GM18861 (cell line): ENCODE results near the gene ALG3.

Source experiments
- ATAC-seq: cut with Tn5 transposase; IDR thresholded peaks from one replicate; pipeline ENCODE4 v1.9.1; 2021; ENCODE audit not compliant: unreplicated experiment

ALG3 gene

DNA sequence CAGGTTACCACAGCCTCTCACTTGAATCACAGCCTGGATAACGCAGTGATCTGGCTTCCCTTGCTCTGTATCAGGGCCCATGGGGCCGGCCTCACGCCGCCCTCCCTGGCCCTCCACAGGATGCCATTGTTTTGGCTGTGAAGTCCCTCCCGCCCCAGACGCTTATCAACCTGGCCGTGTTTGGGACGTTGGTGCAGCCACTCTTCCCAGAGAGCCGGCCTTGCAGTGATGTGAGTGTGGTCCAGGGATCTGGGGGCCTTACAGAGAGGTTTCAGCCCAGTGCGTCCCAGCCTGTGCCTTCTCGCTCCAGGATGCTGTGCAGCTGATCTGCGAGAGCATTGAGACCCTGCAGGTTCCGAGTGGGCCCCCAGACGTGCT, 12.7 kb downstream of the ALG3 start:
- ATAC-seq, result no peak

DNA sequence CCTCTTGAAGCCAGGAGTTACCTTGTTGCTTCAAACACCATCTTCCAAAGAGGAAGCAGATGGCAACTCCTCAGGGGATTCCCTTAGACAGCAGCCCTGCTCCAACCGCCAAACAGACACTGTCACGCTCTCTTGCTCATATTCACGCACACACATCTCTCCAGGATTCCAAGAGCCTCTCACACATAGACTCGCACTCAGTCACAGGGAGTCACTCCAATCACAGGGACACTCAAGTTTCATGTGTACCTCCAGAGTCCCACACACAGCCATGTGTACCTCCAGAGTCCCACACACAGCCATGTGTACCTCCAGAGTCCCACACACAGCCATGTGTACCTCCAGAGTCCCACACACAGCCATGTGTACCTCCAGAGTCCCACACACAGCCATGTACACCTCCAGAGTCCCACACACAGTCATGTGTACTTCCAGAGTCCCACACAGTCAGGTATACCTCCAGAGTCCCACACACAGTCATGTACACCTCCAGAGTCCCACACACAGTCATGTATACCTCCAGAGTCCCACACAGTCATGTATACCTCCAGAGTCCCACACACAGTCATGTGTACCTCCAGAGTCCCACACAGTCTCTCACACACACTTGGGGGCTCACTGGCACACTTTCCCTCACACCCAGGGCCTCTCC, 13.3 kb downstream of the ALG3 start:
- ATAC-seq, result no peak

DNA sequence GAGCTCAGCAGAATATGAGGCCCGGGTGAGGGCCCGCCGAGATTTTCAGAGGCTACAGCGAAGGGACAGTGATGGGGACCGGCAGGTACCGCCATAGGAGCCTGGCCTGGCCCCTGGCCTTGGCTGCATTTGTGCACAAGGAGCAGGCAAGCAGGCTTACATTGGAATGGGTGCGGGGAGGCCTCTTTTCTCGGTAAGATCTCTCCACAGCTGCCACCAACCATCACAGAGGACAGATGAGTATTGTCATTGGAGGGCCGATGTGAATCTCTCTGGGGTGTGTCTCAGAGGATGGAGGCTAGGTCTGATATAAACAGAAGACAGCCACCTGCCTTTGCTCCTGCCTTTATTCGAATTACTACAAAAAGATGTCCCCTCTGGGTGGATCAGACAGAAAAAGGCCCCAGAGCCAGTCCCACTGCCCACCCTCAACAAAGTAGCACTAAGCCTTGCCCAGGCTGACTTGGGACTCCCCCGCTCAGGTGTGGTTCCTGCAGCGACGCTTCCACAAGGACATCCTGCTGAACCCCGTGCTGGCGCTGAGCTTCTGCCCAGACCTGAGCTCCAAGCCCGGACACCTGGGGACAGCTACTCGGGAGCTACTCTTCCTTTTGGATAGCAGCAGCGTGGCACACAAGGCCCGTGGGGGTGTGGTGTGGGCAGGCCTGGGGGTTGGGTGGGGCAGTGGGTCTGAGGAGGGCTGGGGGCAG, 13.9 kb downstream of the ALG3 start:
- no peak for ATAC-seq

DNA sequence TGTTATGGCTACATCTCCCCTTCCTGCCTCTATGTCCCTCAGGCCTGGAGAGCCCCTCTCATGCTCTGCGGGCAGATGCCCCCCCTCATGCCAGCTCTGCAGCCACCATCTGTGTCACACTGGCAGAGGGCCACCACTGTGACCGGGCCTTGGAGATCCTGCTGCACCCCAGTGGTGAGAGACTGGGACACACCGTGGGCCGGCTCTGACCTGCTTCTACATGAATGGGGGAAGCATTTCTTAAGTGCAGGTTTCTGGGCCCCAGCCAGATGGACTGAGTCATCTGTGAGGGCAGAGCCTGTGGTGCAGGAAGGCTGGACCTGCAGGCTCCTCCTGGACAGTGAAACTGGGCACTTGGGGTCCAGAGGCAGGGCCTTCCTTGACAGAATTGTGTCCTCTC, 14.5 kb downstream of the ALG3 start:
- ATAC-seq, result no peak

DNA sequence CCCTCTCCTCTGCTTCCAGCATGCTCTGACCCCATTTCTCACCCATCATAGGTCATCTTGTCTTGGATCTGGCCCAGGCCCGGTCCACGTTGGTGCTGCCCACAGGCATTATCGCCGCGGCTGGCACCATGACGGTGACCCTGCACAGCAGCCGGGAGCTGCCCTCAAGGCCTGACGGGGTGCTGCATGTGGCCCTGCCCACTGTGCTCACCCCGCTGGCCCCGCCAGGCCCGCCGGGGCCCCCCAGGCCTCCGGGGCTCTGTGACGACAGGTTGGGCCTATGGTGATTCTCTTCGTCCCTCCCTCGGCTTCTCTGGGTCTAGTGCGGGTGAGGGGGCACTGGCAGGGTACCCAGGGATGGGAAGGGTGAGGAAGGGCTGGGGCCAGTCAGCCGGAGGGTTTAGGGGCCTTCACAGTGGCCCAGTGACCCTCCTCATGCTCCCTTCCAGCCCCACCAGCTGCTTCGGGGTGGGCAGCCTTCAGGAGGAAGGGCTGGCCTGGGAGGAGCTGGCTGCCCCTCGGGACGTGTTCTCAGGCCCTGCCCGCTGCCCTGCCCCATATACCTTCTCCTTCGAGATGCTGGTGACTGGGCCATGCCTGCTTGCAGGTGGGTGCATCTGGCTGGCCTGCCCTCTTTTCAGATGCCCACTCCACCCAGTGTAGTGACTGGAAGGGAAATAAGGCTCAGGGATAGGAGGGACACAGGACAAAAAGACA, 15.5 kb downstream of the ALG3 start:
- ATAC-seq, result no peak

DNA sequence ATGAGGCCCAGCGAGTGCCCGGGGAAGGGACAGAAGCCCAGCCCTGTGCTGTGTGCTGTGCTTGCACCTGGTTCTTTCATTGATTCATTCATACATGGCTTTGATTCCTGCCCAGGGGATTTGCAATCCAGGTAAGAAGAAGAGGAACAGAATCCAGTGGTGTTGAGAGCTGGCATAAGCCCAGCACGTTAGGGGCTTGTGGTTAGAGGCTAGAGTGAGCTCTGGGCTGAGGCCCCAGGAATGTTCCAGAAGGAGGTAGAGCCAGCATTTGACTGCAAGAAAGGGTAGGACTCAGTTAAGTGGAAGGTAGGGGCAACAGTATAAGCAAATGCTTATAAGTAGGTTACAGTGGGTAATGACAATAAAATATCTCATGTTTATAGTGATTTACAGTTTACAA, 17.1 kb downstream of the ALG3 start:
- no peak for ATAC-seq

DNA sequence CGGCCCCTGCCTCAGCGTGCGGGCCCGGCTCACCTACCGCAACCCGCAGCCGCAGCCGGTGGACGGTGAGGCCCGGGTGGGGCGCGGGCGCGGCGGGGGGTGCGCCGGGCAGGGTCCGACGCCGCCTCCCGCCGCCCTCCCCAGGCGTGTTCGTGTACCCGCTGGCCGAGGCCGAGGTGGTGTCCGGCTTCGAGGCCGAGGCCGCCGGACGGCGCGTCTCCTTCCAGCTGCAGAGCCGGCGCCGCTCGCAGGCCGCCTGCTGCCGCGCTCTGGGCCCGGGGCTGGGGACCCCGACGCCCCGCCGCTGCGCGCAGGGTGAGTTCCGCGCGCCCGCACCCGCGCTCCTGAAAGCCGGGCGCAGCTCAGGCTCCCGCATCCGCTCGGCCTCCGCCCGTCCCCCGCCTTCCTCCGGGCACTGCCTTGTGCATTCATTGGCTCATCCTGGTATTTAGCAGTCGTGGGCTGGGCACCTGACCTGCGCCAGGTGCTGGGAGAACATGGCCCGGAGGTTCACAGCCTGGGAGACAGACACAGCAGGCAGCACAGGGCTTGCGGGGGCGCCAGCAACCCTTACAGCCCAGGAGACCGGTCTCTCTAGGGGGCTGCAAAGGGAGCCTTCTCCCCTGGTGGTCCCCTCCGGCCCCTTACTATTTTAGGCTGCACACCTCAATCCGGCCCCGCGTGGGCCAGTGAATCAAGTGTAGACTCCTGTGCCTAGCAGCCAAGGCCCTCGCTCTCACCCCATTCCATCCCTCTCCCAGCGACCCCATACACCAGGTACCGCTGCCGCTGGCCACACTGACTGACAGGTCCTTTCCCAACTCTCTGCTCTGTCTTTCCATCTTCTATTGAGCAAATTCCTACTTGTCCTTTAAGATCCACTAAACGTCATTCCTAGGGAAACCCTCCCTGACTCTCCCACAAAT, 17.9 kb downstream of the ALG3 start:
- no peak for ATAC-seq

DNA sequence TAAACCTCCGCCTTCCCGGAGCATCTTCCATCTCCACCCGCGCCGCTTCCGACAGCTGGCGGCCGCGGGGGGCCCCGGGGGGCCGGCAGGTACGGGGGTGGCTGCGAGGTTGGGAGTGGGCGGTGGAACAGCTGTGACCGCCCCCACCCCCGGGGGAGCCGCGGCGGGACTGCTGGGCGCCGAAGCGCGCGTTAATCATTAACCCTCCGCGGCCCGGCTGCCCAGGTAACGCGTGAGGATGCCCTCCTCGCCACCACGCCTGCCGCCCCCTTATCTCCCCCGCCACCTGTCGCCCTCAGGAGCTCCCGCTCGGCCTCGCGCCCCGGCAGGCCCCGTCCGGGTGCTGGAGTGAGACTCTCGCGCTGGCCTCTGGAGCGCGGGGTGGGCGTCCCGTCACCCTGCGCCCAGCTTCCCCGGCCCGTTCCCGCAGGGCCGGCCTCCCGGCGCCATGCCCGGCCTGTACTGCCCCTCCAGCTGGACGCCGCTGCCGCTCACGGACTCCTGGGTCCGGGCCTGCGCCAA, 18.6 kb downstream of the ALG3 start:
- ATAC-seq, result no peak

DNA sequence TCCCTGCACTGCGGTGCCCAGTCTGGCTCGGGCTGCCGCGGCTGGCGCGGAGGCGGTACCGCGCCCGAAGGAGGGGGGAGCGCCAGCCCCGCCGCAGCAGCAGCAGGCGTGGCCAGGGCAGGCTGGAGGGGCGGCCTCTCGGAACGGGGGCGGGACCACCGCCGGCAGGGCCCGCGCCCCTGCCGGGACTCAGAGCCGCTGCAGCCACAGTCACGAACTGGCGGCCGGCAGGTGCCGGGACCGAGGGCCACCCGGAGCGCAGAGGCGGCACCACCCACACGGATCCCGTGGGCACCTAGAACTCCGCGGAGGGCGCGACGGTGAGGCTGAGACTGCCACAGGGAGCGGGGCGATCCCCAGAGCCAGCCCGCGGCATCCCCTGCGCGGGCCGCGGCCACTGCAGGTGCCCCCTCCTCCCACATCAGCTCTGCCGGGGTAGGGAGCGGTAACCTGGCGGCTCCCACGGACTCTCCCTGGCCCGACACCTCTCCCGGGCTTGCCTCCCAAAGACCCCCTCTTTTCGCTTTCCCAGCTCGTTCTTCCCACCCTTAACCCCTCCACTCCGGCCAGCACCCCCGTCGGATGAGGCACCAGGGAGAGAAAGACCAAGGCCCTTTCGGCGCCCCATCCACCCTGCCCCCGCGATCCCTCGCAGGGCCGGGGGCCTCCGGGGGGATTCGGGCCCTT, 19.2 kb downstream of the ALG3 start, which contains the start of gene VWA5B2:
VWA5B2 (plus strand) TSS at position 192 of the 687 bp plus-strand sequence. CDS start 944 bp downstream, outside the sequence.
- ATAC-seq, result peak; percentile 70

DNA sequence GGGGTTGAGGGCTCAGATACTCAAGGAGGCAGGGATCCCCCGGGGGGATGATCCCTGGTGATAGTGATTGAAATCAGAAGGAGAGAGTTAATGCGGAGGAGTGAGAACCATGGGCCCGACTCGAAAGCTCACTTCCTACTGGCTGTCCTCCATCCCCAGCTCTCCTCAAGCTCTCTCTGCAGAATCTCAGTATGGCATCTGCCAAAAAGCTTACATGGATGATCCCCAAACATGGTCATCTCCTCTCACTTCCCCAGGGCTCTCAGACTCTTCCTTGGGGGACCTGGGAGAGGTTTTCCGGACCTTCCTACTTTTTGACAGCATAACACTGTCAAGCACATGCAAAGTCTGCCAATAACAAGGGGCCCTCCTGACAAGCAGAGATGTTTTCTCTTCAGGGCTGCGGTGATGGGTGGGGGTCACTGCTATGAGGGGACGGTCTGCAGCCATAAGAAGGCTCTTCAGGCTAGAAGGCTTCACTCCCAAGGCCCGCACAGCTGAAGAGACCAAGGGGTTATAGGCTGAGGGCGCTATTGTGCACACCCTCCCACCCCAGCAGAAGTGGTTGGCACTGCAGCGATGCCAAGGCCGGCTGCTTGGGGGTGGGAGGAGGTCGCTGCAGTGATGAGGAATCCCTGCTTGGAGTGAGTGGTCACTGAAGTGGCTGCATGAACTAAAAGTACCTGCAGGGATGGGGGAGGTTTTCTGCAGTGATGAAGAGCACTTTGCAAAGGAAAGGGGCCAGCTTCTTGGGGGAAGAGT, 20.2 kb downstream of the ALG3 start:
- no peak for ATAC-seq

DNA sequence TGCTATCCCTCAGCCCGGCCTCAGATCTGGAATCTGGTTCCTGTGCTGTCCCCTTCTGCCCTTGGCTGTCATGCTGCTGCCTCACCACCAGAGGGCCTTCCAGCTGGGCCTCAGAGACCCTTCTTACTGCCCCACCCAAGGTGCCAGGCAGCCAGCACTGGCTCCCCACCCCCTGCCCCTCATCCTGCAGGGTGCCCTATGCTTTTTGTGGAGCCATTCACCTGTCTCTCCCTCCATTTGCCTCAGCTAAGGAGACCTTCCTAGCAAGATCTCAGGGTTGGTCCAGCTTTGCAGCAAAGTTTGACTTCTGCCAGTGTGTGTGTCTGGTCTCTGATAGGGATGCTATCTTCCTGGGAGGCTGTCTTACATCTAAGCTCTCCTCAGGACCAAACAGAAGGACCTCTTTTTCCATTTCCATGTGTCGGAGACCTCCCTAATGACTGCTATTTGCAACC, 21.3 kb downstream of the ALG3 start:
- ATAC-seq, result no peak

DNA sequence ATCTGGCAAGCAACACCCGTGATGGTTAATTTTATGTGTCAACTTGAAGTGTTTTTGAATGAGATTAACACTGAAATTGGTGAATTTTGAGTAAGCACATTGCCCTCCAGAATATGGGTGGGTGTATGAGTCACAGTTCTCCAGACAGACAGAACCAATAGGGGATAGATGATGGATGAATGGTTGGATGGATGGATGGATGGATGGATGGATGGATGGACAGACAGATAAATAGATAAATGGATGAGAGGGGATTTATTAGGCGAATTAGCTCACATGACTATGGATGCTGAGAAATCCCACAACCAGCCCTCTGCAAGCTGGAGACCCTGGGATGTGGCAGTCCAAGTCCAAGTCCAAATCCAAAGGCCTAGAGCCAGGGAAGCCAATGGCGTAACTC, 24.8 kb downstream of the ALG3 start:
- ATAC-seq, result no peak

DNA sequence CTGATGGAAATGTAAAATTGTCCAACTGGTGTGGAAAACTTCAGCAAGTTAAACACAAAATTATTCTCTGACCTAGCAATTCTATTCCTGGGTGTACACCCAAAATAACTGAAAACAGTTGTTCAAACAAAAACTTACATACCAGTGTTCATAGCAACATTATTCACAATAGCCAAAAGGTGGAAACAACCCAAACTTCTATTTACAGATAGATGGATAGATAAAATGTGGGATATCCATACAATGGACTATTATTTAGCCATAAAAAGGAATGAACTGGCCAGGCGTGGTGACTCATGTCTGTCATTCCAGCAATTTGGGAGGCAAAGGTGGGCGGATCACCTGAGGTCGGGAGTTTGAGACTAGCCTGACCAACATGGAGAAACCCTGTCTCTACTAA, 26.2 kb downstream of the ALG3 start:
- no peak for ATAC-seq

DNA sequence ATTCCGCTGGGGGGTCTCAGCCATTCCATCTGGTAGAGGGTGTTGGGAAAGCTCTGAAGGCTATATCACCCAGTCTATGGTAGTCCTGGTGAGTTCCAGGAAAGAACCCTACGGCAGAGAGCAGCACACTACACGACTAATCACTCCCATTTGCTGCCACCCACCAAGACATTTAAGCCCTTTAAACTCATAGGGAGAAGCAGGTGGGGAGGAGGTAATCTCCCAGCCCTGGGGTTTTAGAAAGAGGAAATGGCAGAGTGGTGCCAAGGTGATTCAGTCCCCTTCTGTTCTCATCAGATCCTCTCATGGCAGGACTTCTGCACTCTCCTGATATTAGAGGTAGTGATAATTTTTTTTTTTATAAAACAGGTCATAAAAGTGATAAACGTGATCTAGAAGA, 29.9 kb downstream of the ALG3 start:
- ATAC-seq, result no peak

DNA sequence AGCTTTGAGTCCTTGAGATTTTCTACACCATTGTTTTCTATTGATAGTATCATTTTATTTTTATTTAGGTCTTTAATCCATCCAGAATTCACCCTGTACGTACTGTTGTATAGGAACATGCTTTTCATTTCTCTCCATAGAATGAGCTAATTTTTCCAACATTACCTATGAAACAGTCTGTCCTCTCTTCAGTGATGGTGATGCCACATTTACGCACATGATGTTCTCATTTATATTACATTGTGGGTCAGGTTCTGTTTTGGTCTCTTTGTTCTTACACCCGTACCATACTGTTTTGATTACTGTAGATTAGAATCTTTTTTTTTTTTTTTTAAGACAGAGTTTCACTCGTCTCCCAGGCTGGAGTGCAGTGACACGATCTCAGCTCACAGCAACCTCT, 37.0 kb downstream of the ALG3 start:
- ATAC-seq, result no peak

DNA sequence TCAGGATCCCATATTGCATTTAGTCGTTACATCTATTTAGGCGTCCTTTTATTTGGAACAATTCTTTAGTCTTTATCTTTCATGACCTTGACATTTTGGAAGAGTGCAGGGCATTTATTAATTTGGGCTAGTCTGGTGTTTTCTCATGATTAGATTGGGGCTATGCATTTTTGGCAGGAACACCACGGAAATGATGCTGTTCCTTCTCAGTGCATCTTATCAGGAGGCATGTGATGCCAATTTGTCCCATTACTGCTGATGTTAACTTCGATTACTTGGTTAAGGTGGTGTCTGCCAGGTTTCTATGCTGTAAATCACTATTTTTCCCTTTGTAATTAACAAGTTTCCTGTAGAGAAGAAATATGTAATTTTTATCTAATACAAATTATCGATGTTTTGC, 37.5 kb downstream of the ALG3 start:
- no peak for ATAC-seq

DNA sequence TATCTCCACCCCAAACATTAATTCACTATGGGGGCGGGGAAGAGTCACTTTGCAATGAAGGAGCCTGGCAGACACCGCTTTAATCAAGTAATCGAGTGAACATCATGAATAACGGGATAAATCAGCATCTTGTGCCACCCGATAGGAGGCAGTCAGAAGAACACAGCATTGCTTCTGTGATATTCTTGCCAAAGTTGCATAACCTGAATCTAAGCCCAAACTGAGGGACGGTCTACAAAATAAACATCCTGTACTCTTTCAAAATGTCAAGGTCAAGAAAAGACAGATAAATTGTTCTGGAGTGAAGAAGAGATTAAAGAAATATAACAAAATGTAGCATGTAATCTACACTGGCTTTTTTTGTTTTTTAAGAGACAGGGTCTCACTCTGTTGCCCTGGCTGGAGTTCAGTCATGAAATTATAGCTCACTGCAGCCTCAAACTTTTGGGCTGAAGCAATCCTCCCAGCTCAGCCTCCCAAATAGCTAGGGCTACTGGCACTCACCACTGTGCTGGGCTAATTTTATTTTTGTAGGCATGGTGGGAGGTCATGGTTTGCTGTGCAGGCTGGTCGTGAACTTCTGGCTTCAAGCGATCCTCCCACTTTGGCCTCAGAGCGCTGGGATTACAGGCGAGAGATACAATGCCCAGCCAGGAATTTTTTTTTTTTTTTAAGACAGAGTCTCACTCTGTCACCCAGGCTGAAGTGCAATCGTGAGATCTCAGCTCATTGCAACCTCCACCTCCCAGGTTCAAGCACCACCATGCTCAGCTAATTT, 39.4 kb downstream of the ALG3 start:
- ATAC-seq, result no peak

DNA sequence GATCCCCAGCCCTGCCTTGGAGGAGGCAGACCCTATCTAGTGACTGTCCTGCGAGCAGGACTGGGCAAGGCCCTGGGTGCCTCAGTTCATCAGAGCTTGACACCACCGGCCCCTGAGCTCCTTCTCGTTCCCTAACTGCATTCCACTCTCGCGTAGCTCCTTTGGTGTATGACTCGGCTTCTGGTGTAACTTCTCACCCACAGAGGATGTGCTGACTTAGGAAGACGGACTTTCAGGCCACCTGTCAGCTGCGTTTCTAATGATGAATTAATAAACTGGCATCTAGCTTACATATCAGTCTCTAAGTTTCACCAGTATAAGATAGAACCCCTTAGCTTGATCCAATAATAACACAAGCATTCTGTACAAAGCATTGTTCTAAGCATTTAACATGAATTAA, 45.2 kb downstream of the ALG3 start:
- ATAC-seq, result no peak

DNA sequence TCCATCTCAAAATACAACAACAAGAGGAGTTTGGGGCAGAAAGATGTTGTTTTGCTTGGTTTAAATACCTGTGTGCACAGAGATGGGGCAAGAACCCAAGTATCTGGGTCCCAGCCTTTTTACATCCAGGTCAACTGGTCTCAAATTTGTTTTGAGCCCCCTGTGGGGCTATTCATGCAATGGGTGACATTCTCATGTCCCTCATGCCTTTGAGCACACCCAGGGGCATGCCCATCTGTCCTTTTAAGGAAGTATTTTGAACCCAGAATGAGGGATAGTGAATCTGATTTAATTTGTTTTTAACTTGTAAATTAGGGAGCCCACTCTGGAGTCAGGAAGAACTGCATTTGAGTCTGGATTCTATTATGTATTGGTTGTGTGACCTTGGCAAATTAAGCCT, 47.9 kb downstream of the ALG3 start:
- no peak for ATAC-seq
